Sciatic nerve (tissue), 2 donors: Measurements from ENCODE around the gene SLBP. TPM values are rescaled to one million over a fixed set of nuclear protein-coding genes. Genes with fewer than 3 reads are reported as not detected.

Experiments used
- ATAC-seq: fragments of 200-7000 bp; cut with Tn5 transposase; one replicate; pipeline ENCODE4 v1.9.1; 2020; ENCODE audit warnings: mild to moderate bottlenecking, moderate library complexity
- DNase-seq: peaks from one replicate; pipeline ENCODE4 v3.0.0-alpha.2; 2020; ENCODE audit warnings: low spot score
- intact Hi-C: fragments of 100-400 bp; cut with DNase I; formaldehyde crosslinking; loops from one replicate; pipeline ENCODE4 v1.14.2; 2022
- total RNA-seq: library from RNA; stranded (reverse); fragmentation: NEBNext Ultra II Directional; extraction: Animal tissue kit (Norgen Biotek cat#: 25700); gene quantifications from one replicate; pipeline ENCODE4 v1.2.1, GENCODE V29; 2021
- donor health status: DM: no; HTN: no; CAD: no.
- donor health status: DM: no; HTN: no; CAD: no.

The SLBP gene
- total RNA-seq, 1 donor from 2014 or later = 23.2 TPM

DNA sequence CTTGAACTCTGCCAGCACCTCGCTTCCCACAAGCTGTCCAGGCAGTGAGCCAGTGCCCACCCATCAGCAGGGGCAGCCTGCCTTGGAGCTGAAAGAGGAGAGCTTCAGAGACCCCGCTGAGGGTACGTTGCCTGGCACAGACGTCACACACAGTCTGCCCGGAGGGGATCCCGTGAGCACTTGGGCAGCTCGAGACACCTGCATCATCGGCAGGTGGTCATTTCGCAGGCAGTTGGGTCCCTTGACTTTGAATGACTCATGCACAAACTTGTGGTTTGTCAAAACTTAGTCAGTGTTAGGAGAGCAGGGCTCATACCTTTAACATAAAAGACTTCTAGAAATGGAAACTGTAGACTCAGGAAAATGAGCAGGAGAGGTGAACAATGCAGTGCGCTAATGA, 19.1 kb upstream of the SLBP start:
- intact Hi-C loops = no loop called here
- no peak for DNase-seq
- no peak for ATAC-seq

DNA sequence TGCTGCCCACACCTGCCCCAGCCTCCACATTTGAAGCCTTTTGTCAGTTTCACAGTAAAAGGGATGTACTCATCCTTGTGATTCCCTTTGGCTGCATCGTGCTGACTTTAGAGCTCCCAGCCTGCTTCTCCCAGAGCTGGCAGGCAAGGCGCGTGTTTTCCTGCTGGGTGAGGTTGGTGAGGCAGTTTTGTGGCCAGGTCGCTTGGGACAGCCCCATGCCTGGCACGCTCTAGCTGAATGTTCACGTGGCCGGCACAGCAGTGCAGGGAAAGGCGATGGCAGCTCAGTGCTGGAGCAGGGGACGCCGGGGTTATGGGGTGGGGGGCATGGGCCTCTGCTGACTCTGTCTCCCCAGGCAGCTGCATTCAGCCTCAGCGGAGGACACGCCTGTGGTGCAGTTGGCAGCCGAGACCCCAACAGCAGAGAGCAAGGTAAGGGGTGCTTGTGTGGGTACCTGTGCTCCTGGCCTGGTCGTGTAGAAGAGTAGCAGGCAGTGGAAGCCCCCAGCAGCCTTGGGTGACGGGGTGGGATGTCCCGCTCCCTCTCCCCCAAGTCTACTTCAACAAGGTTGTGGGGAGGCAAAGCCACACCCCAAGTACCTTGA, 18.5 kb upstream of the SLBP start:
- DNase-seq (no peak), ATAC-seq (no peak)
- intact Hi-C loops = no loop called here

DNA sequence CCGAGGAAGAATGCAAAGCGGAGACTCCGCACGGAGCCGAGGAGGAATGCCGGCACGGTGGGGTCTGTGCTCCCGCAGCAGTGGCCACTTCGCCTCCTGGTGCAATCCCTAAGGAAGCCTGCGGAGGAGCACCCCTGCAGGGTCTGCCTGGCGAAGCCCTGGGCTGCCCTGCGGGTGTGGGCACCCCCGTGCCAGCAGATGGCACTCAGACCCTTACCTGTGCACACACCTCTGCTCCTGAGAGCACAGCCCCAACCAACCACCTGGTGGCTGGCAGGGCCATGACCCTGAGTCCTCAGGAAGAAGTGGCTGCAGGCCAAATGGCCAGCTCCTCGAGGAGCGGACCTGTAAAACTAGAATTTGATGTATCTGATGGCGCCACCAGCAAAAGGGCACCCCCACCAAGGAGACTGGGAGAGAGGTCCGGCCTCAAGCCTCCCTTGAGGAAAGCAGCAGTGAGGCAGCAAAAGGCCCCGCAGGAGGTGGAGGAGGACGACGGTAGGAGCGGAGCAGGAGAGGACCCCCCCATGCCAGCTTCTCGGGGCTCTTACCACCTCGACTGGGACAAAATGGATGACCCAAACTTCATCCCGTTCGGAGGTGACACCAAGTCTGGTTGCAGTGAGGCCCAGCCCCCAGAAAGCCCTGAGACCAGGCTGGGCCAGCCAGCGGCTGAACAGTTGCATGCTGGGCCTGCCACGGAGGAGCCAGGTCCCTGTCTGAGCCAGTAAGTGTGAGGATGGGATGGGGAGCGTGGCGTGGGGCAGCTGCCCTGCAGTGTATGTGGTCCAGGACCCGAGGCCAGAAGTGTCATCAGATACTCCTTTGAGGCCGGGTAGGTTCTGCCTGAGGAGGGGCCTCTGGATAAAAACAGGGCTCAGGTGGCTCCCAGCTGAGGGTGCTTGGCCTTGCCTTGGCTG, 16.2 kb upstream of the SLBP start:
- ATAC-seq (no peak), DNase-seq (no peak)
- intact Hi-C loops = loop anchor here (5.0 kb wide), 1 partner anchor 36 kb away; no protein-coding TSS in a partner anchor

DNA sequence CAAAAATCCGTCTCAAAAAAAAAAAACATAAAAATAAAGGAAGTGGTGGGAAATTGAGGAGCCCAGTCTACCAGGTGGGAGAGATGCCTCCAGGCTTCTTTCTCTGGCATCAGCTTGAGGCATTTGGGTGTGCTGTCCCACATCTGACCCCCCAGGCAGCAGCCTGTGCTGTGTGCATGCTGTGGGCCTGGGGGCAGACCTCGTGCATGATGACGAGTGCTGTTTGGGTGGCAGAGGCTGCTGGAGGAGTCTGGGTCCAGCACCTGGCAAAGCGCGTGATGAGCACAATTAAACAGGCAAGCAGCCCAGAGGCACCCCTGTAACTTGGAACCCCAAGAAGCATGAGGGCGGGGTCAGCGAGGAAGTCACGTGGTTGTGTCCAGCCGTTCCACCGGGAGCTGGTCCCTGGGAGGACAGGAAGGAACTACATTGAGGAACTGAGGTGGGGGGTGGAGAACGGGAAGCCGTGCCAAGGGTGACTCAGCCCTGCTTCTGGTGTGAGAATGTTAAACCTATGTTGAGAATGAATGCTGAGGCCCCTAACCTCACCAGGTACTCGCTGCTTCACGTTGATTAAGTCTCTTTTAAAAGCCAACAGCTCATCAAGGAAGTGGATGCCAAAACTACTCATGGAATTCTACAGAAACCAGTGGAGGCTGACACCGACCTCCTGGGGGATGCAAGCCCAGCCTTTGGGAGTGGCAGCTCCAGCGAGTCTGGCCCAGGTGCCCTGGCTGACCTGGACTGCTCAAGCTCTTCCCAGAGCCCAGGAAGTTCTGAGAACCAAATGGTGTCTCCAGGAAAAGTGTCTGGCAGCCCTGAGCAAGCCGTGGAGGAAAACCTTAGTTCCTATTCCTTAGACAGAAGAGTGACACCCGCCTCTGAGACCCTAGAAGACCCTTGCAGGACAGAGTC, 15.3 kb upstream of the SLBP start:
- peak; percentile 76 for DNase-seq
- intact Hi-C loops = loop anchor here (5.0 kb wide), 1 partner anchor 35 kb away; no protein-coding TSS in a partner anchor
- peak; percentile 23 for ATAC-seq

DNA sequence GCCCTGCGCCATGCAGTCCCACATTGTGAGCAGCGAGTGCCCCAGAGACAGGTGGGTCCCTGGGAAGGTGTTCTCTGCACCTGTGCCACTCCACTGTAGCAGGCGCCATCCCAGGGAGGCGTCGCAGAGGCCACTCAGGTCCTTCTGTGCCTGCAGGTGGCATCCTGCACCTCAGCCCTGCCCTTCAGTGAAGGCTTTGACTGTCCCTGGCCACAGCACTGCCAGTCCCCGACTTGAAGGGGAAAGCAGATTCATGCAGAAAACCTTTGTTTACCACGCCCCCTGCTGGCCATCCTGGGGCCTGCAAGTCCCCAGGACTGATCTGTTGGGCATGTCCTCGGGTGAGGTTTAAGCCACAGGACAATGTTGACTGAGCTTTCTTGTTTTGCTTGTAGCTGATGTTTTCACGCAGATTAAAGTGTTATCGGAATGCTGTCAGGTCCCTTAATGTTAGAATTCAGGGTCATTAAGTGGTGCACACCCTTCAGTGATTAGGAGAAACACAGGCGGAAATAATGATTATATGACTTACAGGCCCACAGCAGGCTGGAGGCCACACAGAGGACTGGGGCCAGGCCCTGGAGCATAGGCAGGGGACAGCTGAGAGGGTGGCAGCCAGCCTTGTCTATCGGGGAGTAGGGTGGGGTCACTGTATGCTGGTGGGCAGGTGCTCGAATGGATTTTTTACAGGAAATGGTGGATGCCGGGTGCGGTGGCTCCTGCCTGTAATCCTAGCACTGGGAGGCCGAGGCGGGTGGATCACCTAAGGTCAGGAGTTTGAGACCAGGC, 14.2 kb upstream of the SLBP start:
- ATAC-seq = peak; percentile 58
- DNase-seq = peak; percentile 94
- intact Hi-C loops = loop anchor here (5.0 kb wide), 1 partner anchor 34 kb away; no protein-coding TSS in a partner anchor

DNA sequence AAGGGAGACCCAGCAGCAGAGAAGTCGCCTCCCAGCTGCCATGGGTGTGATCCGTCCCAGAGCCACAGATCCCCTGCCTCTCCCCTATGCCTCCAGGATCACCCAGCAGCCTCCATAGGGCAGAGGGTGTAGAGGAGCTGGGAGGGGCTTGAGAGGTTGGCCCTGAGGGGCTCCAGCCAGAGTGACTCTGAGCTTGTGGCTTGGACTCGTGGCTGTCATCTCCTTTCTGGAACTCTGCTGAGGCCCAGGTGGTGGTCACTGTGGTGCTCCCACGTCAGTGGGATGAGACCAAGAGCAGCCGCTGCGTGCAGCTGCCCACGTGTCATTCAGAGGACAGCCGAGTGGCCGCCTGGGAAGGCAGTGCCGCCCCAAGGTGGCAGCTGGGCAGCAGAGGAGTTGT, 13.4 kb upstream of the SLBP start:
- intact Hi-C loops = loop anchor here (5.0 kb wide), 1 partner anchor 33 kb away; no protein-coding TSS in a partner anchor
- ATAC-seq (no peak), DNase-seq (no peak)

DNA sequence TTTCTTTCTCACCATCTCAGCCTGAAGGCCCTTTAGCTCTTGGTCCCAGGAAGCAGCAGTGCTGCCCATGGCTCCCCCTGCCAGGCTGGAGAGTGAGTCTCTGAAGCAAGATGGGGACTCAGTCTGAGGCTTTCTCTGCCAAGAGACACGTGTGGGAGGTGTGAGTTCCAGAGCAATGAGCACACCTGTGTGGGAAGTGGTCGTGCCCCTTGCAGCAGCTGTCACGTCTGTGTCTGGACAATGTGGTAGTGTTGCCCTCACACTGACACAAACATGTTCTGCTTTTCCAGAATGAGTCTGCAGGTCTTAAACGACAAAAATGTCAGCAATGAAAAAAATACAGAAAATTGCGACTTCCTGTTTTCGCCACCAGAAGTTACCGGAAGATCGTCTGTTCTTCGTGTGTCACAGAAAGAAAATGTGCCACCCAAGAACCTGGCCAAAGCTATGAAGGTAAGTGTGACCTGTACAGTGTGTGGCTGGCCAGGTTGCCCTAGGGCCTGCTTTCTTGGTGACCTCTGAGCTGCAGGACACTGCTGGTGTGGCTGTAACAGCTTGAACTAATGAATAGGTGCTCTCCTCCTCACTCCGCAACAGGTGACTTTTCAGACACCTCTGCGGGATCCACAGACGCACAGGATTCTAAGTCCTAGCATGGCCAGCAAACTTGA, 11.1 kb upstream of the SLBP start:
- no peak for DNase-seq
- intact Hi-C loops = no loop called here
- ATAC-seq = no peak

DNA sequence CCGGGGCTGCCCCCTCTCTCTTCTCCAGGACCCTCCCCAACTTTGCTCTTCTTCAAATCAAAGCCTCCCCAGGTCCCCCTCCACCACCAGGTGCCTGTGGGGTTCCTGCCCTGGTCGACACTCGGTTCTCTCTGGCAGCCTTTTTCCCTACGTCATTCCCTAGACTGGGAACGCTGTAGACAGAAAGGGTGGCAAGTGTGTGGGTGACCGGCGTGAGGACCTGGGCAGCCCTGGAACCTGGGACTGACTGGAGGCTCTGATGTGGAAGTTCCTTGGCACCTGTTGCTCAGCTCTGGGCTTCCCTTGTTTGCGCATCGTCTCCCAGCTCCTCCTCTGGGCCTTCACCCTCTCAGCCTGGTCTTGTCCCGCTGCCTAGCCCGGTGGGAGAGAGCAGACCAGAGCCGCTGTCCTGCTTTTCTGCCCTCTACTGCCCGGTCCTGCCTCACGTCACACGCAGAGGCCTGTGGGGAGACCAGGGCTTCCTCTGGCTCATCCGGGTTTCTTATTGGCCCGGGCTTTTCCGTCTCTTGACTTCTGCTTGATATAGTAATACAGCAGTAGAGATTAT, 10.5 kb upstream of the SLBP start:
- no peak for DNase-seq
- no peak for ATAC-seq
- intact Hi-C loops = no loop called here

DNA sequence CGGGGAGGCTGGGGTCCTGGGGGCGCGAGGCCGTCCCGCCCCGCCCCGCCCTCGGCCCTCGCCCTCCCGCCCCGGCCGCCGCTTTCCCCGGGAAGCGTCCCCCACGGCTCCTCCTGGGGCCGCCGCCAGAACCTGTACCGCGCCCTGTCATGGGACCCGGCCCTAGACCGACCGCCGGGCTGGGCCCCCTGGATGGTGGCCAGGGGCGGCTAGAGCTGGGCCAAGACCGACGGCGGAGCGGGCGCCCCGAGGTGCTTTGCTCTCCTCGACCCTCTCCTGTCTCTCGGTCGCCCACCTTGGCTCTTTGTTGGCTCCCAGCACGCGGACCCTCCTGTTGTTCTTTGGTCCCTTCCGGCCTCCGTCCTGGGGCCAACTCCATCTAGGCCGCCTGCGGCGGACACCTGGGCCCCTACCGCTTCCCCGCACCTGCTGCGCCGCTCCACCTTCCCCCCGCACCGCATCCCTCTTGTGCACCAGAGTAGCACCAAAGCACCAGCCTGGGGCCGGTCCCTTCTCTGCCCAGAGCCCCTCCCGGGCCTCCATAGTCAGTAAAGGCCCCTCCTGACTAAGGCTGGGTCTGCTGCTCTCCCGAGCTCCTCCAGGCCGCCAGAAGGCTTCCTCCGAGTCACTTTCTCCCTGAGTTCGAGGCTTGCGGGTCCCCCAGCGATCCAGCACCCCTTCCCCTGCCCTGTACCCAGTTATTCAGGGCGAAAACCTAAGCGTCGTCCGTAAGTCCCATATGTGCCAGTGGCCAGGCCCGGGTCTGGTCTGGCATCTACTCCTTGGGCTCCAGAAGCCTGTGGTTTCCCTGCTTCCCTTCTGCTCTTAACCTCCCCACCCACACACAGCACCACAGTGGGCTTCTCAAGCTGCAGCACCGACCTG, 9.8 kb upstream of the SLBP start:
- DNase-seq = no peak
- intact Hi-C loops = no loop called here
- no peak for ATAC-seq

DNA sequence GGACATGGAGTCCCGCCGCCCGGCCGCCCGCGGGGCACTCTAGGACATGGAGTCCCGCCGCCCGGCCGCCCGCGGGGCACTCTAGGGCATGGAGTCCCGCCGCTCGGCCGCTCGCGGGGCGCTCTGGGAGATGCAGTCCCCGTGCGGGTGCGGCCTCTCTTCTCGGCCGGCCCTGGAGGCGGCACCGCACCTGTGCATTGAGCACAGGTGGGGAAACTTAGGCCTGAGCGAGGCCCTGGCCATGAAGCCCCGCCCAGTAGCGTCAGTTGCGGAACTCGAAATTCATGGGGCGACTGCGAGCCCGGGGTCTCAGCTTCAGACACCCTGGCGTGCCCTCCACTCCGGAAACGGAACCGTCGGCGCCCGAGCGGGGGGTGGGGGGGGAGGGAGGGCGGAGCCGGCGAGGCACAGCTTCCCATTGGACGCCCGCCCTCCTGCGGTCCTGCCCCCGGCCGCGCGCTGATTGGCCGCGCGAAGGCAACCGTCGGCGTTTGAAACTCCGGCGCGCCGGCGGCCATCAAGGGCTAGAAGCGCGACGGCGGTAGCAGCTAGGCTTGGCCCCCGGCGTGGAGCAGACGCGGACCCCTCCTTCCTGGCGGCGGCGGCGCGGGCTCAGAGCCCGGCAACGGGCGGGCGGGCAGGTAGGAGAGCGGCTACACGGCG, 9.0 kb upstream of the SLBP start, which contains the start of the genes TACC3 and TMEM129:
TSS of gene TACC3 (plus strand) at position 519 of the 663 bp plus-strand sequence. CDS start 1,901 bp downstream, outside the sequence.
TSS of gene TMEM129 (minus strand) at position 321 of the 663 bp plus-strand sequence. CDS start 486 bp downstream, outside the sequence.
- ATAC-seq (peak; percentile 94), DNase-seq (peak; percentile 92)
- intact Hi-C loops = no loop called here

DNA sequence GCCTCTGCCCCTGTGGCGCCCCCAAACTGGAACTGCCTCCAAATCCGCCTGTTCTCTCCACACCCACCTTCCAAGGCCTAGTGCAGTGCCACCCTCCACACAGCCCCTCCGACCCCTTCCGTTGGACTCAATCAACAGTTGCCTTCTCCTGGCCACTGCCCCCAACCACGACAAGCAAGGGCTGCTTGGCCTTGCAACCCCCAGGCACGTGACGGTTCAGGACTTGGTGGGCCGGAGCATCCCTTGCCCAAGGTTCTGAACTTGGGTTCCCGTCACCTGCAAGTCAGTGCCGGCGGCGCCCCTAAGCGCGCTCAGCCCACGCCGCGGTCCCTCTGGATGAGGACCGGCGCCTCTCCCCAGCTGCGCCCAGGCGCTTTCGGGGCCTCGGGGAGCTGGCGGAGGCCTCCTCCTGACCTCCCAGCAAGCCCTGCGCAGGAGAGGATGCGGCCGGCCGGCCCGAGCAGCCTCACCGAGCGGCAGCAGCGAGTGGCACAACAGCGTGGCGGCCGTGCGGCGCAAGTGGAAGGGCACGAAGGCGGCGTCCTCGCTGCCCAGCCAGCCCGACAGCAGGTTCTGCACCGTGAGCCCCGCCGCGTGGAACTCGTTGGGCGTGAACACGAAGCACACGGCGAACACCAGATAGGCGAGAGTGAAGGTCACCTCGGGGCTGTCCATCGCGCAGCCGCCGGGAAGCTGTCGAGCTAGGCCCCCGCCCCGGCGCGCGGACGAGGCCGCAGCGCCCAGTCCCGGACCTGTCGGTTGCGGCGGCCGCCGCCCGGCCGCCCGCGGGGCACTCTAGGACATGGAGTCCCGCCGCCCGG, 8.3 kb upstream of the SLBP start:
- DNase-seq = peak; percentile 76
- intact Hi-C loops = no loop called here
- ATAC-seq = peak; percentile 31

DNA sequence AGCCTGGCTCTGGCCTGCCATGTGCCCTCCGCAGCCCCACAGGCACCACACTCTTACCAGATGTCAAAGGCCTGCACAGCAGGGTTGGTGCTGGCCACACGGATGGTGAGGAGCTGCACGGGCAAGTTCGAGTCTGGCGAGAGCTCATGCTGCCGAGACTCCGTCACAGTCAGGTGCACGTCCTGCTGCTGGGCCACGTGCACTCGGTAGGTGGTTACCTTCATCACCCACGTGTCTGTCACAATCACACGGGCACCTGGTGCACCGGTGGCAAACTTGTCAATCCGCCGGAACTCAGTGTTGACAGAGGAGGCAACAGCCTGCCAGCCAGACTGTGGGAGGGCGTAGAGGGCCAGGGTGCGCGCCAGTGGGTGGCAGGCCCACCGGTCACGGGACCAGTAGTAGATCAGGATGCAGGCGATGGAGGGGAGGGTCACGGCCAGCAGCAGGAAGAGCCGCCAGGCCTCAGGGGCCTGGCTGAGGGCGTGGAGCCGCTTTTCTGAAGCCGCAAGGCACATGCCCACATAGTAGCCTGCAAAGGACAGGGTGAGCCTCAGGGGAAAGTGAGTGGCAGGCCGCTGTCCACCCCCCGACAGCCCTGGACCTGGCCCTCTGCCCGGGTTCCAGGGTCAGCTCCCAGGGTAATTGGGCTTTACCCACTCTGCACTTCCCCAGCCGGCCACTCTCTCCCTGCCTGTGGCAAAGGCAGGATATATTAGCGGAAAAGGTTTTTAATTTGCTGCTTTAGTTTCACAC, 6.2 kb upstream of the SLBP start:
- ATAC-seq (no peak), DNase-seq (no peak)
- intact Hi-C loops = no loop called here

DNA sequence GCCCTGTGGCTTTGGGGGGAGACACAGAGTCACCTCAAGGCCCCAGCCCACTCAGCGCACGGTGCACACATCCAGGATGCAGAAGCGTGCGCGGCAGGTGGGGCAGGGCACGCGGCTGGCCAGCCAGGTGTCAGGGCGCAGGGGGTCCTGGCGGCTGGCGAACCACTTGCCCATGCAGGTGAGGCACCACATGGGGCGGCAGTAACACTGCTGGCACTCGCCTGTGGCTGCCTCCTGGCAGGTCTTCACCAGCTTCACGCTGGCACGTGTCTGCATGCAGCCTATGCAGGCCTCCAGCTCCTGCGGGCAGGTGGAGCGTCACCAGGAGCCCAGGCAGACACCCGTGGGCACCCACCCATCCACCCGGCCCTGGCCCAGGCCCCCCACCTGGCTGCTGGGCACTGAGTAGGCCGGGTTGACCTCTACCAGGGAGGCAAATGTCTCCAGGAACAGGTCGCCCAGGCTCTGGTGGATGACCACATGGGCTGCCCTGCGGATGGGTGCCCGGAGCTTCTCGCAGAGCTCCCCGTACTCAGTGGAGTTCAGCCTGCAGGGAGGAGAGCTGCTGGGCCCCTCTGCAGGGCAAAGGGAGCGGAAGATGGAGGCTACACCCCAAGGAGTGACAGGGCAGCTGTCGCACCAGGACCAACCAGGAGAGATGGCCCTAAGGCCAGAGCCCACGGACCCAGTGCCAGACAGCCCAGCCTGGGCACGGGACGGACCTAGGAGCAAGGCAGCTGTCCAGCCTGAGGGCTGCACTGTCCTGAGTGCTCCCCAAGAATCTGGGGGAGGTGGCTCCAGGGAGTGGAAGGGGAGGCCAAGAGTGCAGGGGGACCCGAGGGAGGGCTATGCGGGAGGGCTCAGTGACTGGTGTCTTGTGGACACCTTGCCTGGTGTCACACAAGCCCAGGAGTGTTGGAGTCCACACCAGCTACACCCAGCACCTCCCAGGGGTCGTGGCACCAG, 5.3 kb upstream of the SLBP start:
- intact Hi-C loops = no loop called here
- ATAC-seq (no peak), DNase-seq (no peak)
